HG03460 (cell line): ENCODE measurements around the gene FSD1.
"Not testable (repeated sequence)": the region's sequence is repeated elsewhere in the genome, so short reads cannot be mapped to it uniquely, and the experiment has no call there.

Source experiments
- ATAC-seq: cut with Tn5 transposase; IDR thresholded peaks from one replicate; pipeline ENCODE4 v1.9.1; 2021; ENCODE audit not compliant: unreplicated experiment

FSD1 gene

DNA sequence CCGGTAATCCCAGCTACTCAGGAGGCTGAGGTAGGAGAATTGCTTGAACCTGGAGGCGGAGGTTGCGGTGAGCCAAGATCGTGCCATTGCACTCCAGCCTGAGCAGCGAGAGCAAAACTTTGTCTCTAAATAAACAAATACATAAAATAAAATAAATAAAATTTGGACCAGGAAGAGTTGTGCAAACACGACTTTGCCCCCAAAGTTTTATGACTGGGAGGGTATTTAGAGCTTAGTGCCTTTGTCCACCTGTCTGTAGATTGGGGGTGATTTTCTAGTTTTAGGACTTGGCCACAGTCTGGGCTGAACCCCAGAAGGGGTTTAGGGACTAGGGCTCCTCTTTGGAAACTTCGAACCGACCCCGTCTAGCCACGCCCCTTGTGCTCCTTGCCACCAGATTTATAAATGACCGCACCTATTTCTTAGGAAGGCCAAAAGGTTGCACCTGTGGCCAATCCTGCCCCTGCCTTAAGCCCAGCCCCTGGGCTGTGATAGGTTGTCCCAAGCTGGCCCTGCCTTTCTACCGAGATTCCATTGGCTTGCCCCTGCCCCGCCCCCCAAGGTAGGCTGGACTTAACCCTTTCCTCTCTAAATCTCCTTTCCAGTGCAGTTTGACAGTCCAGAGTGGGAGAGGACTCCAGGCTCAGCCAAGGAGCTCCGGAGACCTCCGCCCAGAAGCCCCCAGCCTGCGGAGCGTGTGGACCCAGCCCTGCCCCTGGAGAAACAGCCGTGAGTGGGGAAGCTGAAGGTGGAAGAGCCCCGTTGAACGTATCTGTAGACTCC lies 20.0 kb upstream of the FSD1 start:
- no peak for ATAC-seq

DNA sequence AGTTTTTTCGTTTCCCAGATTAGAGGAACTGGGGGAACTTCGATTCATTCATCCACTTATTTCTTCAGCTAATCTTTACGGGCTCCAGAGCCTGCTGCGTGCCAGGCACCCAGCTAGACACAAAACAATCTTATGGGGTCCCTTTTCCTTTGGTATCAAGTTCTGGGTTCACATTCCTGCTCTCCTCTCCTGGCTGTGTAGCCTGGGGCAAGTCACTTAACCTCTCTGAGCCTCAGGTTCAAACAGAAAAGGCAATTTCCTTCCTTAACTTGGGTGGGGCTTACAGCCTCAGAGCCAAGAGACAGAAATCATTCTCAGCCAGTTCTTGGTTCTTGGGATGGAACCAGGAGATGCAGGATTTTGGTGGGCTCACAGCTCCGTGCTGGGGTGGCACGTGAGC lies 19.4 kb upstream of the FSD1 start:
- no peak for ATAC-seq

DNA sequence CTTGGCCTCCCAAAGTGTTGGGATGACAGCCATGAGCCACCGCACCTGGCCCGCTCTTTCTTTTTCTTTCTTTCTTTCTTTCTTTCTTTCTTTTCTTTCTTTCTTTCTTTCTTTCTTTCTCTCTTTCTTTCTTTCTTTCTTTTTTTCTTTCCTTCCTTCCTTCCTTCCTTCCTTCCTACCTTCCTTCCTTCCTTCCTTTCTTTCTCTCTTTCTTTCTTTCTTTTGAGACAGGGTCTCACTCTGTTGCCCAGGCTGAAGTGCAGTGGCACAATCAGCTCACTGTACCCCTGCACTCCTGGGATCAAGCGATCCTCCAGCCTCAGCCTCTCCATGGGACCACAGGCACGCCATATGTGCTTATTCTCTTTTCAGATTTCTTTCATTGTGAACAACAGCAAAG lies 18.3 kb upstream of the FSD1 start:
- ATAC-seq, result not testable (repeated sequence)

DNA sequence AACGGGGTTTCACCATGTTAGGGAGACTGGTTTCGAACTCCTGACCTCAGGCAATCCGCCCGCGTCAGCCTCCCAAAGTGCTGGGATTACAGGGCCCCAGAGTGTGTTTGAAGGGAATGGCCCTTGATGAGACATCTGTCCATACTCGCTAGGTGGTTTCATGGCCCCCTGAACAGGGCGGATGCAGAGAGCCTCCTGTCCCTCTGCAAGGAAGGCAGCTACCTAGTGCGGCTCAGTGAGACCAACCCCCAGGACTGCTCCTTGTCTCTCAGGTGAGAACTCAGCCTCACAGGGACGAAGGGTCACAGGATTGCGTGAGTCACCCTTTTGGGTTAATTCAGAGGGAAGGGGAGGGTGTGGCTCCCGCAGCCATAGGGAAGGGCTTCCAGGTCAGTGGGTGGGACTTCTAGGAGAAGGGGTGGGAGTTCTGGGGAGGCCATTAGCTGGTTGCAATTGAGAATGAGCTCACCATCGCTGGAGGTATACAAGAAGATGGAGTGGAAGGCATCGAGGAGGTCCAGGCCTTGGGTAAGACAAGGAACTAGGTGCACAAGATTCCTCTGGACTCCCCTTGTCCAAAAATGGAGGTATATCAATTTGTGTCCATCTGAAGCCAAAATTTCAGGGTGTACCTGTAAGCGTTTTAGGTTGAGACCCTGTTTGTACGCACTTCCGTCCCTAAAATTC lies 16.2 kb upstream of the FSD1 start:
- no peak for ATAC-seq

DNA sequence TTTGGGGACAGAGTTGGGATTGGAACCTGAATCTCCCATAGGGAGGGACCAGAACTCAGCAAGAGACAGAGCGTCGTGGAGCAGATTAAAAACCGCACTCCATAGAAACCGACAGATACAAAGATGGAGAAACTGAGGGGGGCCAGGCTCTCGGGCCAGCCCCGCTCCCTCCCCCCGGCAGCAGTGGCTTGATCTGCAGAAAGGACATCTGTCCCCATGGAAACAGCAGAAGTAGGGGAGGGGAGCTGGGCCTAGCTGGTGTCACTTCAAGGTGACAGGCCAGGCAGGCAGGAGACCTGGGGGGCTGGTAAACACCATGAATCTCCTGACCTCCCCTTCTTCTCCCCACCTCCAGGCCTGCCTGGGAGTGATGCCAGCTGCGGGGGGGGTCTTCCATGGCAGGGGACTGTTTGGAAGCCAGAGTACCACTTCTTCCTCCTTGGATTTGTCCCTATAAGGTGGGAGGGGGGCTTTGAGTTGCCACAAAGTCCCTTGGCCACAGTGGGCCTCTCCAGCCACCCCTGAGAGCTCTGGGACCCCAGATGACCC lies 13.1 kb upstream of the FSD1 start:
- no peak for ATAC-seq

DNA sequence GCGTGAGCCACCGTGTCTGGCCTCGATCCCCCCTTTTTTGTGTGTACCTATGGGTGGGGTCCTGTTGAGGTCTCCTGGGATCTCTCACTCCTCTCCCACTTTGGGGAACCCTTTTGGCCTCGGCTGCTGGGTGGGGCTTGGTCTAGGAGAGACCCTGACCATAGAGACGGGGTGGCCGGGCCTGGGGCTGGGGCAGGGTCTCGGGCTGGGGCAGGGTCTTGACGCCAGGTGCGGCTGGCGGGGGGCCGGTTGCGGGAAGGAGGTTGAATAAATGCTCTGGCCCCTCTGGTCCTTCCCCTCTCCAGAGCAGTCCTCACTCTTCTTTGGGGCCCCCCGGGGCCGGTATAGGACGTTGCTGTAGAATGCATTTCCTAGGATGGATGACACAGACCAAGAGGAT lies 11.9 kb upstream of the FSD1 start:
- ATAC-seq, result no peak

DNA sequence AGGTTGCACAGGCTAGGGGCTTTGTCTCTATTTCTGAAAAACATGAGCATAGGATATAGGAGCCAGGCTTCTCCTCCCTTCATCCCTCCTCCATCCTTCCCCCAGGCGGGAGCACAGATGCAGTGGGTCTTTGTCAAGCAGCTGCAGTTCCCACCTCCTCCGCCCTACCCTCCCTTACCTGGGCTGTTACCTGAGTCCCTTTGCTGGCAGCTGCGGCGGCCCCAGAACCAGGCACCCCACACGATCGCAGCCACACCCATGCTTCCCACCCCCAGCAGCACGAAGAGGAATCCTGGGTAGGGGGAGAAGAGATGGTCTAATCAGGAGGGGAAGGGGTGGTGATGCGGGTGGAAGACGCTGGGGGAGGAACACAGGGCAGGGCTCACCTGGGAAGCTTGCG lies 10.0 kb upstream of the FSD1 start:
- ATAC-seq, result no peak

DNA sequence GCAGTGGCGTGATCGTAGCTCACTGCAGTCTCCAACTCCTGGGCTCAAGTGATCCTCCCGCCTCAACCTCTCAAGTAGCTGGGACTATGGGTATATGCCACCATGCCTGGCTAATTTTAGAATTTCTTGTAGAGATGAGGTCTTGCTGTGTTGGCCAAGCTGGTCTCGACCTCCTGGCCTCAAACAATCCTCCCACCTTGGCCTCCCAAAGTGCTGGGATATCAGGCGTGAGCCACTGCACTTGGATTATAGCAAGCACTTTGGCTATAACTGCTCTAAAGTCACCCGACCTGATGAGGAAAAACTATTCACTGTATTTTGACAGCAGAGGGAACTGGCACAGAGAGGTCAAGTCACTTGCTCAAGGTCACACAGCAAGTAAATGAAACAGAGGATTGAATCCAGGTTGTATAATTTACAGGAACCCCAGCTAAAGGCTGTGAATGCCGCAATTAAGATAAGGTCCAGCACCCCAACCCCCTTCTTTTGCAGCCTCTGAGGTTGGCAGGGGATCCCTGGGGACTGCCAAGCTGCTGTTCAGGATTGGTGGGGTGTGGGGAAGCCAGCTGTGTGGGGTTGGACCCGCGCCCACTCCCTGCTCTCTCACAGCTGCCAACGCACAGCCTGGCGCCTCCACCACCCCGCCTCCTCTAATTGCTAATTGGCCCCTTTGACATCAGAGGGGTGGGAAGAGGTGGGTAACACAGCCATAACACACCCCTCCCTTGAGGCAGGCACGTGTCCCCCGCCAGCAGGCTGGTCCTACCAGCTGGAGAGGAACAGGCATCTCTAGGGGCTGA lies 8.2 kb upstream of the FSD1 start:
- no peak for ATAC-seq

DNA sequence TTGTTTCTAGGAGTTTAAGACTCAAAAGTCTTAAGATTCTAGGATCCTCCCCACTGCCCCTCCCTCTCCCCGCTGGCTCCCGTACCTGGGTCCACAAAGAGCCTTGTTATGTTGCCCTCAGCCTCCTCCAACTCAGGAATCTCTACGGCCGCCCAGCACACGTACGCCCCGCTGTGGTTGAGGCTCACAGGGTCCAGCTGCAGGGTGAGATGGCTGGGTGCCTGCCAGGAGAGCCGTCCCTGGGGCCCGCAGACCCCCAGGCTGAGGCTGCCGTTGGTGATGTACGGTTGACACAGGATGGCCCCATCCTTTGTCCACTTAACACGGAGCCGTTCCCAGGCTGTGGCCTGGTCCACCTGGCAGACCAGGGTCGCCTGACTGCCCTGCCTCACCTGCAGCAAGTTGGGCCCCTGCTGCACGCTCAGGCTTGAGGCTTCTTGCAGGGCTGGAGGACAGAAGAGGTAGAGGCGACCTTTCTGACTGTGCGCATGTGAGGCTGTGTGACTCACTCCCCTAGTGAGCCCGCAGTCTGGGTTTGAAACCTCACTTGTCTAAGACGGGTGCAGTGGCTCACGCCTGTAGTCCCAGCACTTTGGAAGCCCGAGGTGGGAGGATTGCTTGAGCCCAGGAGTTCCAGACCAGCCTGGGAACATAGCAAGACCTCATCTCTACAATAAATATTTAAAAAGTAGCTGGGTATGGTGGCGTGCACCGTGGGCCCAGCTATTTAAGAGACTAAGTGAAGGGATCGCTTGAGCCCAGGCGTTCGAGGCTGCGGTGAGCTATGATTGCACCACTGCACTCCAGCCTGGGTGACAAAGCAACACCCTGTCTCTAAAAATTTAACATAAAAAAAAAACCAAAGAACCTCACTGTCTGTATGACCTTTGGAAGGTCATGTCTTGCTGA lies 6.2 kb upstream of the FSD1 start:
- no peak for ATAC-seq

DNA sequence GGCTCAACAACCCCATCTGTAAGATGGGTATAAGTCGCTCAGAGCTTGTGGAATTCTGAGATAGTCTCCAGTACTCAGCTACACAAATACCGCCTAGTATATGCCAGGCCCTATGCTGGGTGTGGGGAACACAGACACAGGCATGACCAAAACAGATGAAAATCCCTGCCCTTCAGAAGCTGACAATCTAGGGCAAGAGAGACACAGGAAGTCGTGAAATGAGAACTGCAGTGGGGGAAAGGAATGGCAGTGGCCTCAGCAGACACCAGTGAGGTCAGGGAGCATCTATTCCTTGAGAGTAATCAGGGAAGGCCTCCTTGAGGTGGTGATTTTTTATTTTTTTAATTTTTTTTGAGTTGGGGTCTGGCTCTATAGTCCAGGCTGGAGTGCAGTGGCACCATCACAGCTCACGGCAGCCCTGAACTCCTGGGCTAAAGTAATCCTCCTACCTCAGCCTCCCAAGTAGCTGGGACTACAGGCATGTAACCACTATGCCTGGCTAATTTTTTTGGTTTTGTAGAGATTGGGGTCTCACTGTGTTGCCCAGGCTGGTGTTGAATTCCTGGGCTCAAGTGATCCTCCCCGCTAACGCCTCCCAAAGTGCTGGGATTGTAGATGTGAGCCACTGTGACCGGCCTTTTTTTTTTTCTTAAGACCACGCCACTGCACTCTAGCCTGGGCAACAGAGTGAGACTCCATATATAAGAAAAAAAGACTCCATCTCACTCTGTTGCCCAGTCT lies 5.4 kb upstream of the FSD1 start:
- no peak for ATAC-seq

DNA sequence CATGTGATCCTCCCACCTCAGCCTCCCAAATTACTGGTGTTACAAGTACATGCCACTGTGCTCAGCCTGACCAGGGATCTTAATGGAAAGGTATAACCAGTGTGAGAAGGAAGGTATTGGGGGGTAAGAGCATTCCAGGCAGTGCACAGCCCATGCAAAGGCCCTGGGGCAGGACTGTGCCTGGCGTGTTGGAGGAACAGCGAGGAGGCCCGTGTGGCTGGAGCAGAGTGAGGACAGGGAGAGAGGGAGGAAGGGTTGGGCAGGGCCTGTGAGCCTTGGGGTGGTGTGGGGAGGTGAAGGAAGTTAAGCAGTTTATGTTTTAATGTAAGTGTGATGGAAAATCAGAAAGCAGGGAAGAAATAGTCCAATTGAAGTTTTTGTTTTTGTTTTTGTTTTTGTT lies 3.8 kb upstream of the FSD1 start:
- ATAC-seq, result no peak

DNA sequence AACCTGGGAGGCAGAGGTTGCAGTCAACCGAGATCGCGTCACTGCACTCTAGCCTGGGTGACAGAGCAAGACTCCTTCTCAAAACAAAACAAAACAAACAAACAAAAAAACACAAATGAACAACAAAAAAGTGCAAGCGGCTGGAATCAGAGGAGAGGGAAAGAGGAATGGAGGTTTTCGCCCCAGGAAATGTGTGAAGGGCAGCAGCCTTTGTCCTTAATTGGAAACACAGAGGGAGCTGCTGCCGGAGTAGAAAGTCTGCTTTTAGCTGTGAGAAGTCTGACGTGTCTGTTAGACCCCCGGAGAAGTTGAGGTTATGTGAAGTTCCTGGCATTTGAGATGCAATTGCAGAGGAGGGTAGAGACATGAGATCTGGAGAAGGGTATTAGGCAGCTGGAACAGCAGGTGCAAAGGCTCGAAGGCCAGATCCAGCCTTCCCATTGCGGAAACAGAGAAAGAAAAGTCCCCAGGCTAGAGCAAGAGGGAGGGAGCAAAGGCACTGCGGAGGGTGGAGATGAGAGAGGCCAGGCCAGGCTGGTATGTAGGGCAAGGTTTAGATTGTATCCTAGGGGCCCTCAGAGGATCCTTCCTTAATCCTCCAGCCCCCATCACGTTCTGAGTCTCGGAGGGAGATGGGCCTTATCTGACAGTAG lies 2.7 kb upstream of the FSD1 start:
- no peak for ATAC-seq

DNA sequence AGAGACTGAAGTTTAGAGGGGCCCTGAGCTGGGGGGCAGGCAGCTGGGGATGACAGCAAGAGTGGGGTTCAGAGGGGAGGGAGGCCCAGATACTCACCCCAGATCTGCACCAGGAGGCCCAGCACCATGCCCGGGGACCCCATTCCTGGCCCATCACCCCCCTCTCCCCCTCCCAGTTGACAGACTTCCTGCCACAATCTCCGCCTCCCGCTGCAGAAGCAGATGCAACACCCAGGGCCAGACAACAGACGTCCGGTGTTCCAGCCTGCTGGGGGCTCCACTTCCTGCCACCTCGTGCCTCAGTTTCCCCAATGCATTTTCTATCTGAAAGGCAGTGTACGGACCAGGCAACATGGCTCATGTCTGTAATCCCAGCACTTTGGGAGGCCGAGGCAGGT lies 2.2 kb upstream of the FSD1 start, which contains the start of gene TMIGD2:
TSS of gene TMIGD2 (minus strand) at position 147 of the 398 bp plus-strand sequence. CDS start at position 143, 4 bp downstream.
- ATAC-seq, result no peak

DNA sequence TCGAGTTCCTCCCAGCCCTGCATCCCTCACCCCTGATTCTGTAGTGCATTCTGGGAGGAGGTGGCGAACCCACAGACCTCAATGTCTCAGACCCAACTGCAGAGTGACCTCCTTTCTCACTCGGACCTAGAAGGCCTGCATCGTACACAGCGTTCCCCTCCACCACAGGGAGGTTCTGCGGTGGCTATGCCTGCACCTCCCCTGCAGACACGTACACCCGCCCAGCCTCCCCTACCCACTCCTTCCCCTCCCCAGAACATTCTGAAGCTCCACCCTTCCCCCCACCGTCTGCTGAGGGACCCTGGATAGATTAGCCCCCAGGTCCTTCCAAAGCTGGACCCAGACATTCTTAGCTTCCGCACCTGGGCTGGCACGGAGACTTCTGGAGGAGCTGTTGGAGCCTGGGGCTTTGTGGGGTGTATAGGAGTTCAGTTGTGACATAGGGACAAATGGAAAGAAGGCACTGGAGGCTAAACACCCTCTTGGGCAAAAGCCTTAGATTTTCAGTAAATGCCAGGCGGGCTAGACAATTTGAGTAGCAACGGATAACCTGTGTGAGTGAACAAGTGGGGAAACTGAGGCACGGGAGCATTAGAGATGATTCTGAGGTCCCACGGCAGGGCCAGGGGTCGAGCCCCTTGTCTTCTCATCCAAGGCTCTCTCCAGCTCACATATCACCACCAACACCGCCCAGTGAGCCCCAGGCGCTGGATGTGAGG lies 420 bp upstream of the FSD1 start:
- no peak for ATAC-seq

DNA sequence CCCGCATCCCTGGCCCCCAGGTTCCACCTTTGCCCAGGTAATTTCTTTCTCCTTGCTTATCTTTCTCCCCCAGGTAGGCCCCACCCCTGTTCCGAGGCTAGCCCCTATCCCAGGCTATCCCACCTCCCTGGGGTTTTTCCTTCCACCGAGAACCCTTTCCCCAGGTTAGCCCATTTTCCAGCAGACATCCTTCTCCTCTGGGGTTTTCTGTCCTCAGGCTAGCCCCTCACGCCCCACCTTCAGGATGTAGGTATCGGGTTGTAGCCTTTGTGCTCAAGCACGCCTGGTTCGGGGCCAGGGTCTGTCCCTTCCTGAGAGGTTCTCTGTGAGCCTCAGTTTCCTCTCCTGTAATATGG lies 837 bp downstream of the FSD1 start:
- ATAC-seq, result no peak

DNA sequence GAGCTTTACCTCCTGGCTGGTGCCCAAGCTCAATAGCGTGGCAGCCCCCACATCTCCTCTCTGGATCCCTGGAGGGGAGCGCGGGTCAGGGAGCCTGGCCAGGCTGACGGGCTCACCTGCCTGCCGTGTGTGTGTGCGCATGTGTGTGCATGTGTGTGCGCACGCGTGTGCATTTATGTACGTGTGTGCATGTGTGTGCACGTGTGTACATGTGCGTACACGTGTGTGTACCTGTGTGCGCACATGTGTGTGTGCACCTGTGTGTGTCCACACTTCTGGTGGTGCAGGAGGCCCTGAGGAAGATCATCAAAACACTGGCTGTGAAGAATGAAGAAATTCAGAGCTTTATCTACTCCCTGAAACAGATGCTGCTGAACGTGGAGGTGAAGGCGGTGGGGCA lies 1.3 kb downstream of the FSD1 start:
- no peak for ATAC-seq

DNA sequence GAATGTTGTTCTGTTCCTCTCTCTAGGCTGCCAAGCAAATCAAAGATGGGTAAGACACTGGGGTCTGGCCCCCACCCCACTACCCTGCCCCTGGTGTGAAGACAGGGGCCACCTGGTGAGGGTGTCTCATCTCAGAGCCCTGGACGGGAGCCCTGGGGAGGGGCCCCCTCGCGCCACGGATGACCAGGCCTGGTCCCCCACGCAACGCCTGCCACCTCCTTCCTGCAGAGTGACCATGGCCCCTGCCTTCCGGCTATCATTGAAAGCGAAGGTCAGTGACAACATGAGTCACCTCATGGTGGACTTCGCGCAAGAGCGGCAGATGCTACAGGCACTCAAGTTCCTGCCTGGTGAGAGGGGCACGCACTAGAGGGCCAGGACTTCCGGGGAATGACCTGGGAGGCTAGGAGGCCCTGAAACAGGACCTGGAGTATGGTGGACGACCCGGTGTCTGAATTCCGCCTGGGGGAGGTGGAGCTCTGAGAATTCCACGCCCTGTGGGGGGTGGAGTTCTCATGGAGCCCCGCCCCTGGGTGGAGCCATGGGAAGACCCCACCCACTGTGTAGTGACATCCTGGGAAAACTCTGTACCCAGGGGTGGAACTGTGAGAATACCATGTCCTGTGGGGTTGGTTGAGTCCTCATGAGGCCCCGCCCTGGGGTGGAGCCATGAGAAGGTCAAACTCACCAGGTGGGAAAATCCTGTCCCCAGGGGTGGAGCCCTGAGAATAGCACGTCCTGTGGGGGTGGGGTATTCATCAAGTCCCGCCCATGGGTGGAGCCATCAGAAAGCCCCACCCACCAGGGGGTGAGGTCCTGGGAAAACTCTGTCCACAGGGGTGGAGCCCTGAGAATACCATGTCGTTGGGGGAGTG lies 6.1 kb downstream of the FSD1 start:
- ATAC-seq, result no peak
